Hematopoietic multipotent progenitor cell (in vitro differentiated cells): Measurements from ENCODE around the gene ART5. TPM values are rescaled to one million over a fixed set of nuclear protein-coding genes. Genes with fewer than 3 reads are reported as not detected.
"Not testable (repeated sequence)": the region's sequence is repeated elsewhere in the genome, so short reads cannot be mapped to it uniquely, and the experiment has no call there.

Experiments used
- DNase-seq, 3 donors: peaks; one replicate each; pipeline ENCODE4 v3.0.0-alpha.2; 2011 to 2015; ENCODE audit warnings: low read depth in 2 of 3, low spot score in 2 of 3
- total RNA-seq: library from RNA; depleted of rRNA; stranded (reverse); fragments of >200 nt; gene quantifications from one replicate; pipeline ENCODE4 v1.2.3, GENCODE V29; 2012

The ART5 gene
- total RNA-seq, 1 donor, result under 0.01 TPM

DNA sequence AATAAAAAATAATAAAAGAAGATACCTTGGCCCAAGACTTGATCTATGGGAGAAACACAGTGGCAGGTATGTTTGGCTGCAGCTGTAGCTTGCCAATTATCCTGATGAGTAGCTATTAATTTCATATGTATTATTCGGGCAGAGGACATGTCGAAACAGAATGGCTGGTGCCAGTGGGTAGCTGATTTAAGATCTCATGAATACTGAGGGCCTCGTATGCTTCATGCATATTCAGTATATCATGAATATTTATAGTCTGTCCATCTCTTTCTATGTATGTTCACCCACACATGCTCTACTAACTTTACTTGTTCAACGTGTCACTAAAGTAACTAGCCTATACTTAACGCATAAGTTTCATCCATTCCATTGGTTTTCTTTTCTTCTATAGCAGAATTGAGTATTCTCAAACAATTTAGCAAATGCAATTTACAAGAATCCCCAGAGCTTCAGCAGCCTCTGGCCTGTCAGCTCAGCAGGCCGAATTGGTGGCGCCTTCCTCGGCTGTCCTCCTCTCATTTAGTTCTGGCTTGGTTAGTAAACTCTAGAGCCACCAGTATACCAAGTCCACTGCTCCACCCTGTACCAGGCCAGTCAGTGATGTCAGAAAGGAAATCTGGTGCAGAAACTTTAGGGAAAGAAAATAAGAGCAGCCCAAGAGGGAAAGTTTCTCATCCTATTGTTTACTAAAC is 17.9 kb downstream of the ART5 start:
- DNase-seq, result no peak

DNA sequence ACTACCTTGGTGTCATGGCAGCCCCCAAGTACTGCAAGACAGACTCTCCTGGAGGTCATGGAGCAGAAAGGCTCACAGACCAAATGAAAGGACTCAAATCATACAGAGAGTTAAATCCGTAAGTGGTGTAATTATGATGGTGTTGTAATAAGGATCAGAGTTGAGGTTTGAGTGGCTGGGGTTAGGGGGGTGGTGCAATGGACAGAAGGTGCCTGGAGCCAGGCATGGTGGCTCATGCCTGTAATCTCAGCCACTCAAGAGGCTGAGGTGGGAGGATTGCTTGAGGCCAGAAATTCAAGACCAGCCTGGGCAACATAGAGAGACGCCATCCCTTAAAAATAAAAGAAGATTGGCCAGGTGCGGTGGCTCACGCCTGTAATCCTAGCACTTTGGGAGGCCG is 18.7 kb downstream of the ART5 start:
- DNase-seq, result no peak

GRCh38 chr11:3622521-3622920 is 19.3 kb downstream of the ART5 start:
- DNase-seq, result no peak

GRCh38 chr11:3617990-3618389 is 23.8 kb downstream of the ART5 start:
- DNase-seq, result no peak

GRCh38 chr11:3616721-3617460 is 24.9 kb downstream of the ART5 start:
- DNase-seq, result no peak

- DNase-seq, result no peak
Observed at GRCh38 chr11:3615998-3616397, 25.8 kb downstream of the ART5 start.

GRCh38 chr11:3614742-3615171 is 27.0 kb downstream of the ART5 start:
- peak in 2 of 3 donors; percentile 86 to 89 for DNase-seq

DNA sequence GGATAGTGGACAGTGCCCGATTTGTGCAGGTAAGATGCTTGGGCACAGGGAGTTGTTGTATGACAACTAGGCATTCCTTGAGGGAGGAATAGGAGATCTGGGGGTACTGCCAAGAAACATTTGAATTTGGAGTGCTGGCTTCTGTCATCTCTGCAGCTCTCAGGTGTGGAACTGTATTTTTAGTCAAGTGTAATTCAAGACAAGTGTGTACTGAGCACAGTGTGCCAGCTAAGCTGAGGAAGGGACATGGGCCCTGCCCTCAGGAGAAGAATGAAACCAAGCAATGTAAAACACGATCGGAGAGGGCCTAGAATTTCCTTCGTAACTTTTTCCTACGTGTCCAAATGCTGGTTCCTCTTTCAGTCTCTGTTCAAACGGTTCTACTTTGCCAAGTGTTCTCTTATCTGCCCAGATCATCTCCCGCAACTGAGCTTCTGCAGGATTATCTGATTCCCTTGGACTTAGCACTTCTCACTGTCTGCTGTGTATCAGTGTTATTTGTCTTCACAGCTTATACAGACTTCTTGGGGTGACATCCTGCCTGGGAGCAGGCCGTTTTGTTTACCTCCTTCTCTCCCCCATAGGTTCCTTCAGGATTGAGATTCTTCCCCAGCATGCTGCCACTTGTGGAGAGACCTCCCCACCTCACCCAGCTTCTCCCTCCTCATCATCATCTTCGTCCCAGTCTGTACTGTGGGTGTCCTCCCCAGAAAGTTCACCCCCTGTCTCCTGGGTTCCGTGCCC is 27.6 kb downstream of the ART5 start:
- peak in 2 of 3 donors; percentile 31 to 44 for DNase-seq

GRCh38 chr11:3611976-3612678 is 29.7 kb downstream of the ART5 start:
- DNase-seq, result no peak

GRCh38 chr11:3610846-3611245 is 30.9 kb downstream of the ART5 start:
- no peak for DNase-seq

DNA sequence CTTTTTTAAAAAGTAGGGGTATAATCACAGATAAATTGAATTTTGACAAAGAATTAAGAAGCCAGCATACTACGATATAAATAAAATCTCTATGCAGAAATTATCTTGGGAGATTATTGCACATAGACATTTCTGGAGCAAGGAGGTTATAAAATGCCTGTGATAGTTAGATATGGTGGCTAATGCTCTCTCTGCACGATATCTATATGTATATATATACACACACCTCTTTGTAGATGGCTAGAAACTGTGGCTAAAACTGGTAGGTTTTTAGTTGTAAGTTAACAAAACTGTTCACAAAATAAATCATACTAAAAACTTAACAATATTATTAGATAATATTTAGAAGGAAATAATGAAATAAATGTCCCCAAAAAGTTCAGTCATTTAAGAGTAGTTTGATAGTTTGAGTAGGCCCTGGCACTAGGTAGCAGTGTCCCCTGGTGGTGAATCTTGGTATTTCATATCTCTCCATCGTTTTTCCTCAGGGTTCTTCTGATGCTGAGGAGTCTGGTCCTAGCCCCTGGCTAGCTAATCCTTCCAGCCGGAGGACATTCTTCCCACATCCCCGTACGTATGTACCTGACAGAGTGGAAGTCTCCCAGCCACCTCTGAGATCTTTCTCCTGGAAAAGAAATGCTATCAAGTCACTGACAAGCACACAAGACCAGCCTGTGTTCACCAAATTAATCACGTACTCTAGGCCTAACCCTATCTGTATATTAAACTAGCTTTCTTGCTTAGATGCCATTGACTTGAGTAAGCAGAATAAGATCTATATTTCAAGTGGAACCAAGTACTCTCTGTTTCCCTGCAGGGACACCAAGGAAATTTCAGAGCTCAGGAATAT is 32.2 kb downstream of the ART5 start:
- peak in 2 of 3 donors; percentile 26 to 66 for DNase-seq

DNA sequence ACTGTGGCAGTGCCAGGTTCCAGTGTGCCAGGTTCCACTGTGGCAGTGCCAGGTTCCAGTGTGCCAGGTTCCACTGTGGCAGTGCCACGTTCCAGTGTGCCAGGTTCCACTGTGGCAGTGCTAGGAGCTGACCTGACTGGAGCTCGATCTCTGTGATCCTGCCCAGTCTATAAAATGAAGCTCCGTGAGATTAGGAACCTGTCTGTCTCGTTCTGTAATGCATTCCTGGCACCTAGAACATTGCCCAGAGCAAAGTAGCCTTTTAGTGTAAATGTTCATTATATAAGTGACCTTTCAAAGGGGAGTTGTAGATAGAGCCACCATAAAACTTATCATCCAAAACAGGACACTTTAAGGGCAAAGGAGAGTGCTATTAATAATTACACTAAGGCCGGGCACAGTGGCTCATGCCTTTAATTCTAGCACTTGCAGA is 36.0 kb downstream of the ART5 start:
- no peak for DNase-seq

DNA sequence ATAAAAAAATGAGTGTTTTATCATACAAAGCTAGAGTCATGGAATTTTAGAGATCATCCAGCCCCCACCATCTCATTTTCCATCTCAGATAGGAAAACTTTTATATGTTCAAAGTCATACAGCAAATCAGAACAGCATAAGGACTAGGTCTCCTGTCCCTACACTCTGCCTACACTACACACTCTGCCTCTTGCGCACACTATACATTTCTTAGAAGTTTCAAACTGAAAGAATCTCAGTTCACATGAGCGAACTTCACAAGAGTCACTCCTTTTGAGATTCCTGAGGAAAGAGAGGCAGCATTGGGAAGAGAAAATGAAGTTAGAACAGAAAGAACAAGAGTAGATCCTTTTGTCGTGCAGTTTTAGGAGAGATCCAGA is 36.5 kb downstream of the ART5 start:
- DNase-seq, result no peak

GRCh38 chr11:3604167-3604566 is 37.6 kb downstream of the ART5 start:
- no peak for DNase-seq

DNA sequence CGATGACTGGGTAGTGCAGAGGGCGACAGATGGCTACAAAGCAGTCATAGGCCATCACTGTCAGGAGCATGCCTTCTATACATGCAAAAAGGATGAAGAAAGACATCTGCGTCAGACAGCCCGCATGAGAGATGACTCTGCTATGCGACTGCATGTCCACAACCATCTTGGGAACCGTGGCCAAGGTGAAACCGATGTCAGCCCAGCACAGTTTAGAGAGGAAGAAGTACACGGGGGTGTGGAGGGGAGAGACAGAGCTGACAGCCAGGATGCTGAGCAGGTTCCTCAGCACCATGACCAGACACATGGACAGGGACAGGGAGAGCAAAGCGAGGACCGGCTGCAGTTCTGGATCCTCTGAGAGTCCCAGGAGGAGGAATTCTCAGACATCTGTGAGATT is 41.6 kb downstream of the ART5 start:
- DNase-seq, result not testable (repeated sequence)

GRCh38 chr11:3597743-3598142 is 44.0 kb downstream of the ART5 start:
- not testable (repeated sequence) for DNase-seq

- not testable (repeated sequence) for DNase-seq
Observed at GRCh38 chr11:3591326-3591725, 50.5 kb downstream of the ART5 start.

- not testable (repeated sequence) for DNase-seq
Observed at GRCh38 chr11:3590193-3590592, 51.6 kb downstream of the ART5 start.

DNA sequence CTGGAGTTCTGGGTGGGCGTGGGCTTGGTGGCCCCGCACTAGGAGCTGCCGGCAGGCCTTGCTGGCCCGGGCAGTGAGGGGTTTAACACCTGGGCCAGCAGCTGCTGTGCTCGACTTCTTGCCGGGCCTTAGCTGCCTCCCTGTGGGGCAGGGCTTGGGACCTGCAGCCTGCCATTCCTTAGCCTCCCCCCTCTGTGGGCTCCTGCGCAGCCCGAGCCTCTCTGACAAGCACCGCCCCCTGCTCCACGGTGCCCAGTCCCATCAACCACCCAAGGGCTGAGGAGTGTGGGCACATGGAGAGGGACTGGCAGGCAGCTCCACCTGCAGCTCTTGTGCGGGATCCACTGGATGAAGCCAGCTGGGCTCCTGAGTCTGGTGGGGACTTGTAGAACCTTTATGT is 53.0 kb downstream of the ART5 start:
- not testable (repeated sequence) for DNase-seq
